ENCODE data around the gene THSD7A. TPM values are rescaled to one million over a fixed set of nuclear protein-coding genes. Genes with fewer than 3 reads are reported as not detected.
A peak's percentile ranks its signal among the peaks of the same experiment; 100 is the strongest.

Gene THSD7A
- total RNA-seq, 1 donor from 2014 or later: 0.26 TPM

DNA sequence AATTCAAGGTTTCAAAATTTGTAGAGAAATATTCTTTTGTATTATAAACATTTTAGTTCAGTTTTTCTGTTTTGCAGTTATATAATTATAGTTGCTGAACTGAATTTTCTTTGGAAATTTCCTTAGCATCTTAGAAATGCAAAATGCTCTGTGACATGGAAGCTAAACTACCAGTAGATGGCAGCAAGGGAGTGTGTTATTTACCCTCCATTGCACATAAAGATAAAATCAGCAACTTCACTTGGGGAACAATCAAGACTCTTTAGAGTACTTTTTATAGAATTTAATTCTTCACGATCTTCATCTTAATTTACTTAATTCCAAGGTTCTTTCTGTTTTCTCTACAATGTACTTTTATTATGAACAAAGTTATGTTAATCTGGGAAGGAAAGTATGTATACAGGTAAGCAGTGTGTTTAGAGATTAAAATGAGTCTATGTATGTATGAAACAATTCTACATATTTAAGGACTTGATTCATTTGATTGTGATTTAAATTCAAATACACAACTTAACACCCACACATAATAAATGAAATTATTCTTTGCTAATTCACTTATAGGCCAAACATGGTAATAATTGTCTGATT, 404.2 kb downstream of the THSD7A start:
- DNase-seq (ENCODE audit: low read depth): peak; percentile 69
- FAIRE-seq: no peak
- TF ChIP-seq, protein P1, sequence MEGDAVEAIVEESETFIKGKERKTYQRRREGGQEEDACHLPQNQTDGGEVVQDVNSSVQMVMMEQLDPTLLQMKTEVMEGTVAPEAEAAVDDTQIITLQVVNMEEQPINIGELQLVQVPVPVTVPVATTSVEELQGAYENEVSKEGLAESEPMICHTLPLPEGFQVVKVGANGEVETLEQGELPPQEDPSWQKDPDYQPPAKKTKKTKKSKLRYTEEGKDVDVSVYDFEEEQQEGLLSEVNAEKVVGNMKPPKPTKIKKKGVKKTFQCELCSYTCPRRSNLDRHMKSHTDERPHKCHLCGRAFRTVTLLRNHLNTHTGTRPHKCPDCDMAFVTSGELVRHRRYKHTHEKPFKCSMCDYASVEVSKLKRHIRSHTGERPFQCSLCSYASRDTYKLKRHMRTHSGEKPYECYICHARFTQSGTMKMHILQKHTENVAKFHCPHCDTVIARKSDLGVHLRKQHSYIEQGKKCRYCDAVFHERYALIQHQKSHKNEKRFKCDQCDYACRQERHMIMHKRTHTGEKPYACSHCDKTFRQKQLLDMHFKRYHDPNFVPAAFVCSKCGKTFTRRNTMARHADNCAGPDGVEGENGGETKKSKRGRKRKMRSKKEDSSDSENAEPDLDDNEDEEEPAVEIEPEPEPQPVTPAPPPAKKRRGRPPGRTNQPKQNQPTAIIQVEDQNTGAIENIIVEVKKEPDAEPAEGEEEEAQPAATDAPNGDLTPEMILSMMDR (IDR thresholded peaks at IDR 0.05; ENCODE audit: insufficient read depth, low read length, severe bottlenecking): peak; percentile 52
- Histone ChIP-seq H3K27me3 (ENCODE audit: control insufficient read depth, insufficient read depth, low read length) (no peaks in the 10 kb centered on the region), H3K4me3 (ENCODE audit: low read depth, low read length) (no peak overlapping the region), H3K36me3 (ENCODE audit: control insufficient read depth, insufficient read depth, low read length) (no peaks in the 10 kb centered on the region)

DNA sequence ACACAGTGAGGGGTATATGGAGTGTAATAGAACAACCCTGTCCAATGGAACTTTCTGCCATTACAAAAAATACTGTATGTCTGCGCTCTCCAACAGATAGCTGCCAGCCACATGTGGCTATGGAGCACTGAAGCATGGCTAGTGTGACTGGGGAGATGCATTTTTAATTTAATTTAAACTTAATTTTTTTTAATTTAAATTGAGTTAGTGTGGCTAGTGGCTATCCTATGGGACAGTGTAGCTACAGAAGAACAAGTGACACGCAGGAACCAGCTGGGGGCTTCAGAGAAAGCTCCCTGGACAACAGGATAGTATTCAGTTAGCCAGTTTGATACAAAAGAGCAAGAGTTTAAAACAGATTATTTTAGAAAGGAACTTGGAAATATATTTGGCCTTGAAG, 408.0 kb downstream of the THSD7A start:
- Histone ChIP-seq H3K27me3 (ENCODE audit: control insufficient read depth, insufficient read depth, low read length) (no peaks in the 10 kb centered on the region), H3K4me3 (ENCODE audit: low read depth, low read length) (no peak overlapping the region), H3K36me3 (ENCODE audit: control insufficient read depth, insufficient read depth, low read length) (no peaks in the 10 kb centered on the region)
- TF ChIP-seq, protein P1 (IDR thresholded peaks at IDR 0.05; ENCODE audit: insufficient read depth, low read length, severe bottlenecking): no peak
- no peak for FAIRE-seq
- DNase-seq (ENCODE audit: low read depth): no peak

DNA sequence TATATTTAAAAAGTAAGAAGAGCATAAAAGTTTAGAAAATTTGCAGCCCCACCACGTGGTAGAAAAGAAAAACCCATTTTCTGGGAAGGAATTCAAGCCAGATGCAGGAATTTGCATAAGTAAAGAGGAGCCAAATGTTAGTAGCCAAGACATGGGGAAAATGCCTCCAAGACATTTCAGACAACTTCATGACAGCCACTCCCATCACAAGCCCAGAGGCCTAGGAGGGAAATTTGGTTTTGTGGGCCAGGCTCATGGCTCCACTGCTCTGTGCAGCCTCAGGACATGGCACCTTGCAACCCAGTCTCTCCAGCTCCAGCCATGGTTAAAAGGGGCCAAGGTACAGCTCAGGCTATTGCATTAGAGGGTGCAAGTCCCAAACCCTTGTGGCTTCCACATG, 411.9 kb downstream of the THSD7A start:
- no peak overlapping the region for H3K4me3 ChIP-seq (ENCODE audit: low read depth, low read length)
- FAIRE-seq (no peak), DNase-seq (ENCODE audit: low read depth) (no peak)
- no peaks in the 10 kb centered on the region for H3K36me3 ChIP-seq (ENCODE audit: control insufficient read depth, insufficient read depth, low read length)
- no peaks in the 10 kb centered on the region for H3K27me3 ChIP-seq (ENCODE audit: control insufficient read depth, insufficient read depth, low read length)
- TF ChIP-seq, protein P1 (IDR thresholded peaks at IDR 0.05; ENCODE audit: insufficient read depth, low read length, severe bottlenecking): no peak

DNA sequence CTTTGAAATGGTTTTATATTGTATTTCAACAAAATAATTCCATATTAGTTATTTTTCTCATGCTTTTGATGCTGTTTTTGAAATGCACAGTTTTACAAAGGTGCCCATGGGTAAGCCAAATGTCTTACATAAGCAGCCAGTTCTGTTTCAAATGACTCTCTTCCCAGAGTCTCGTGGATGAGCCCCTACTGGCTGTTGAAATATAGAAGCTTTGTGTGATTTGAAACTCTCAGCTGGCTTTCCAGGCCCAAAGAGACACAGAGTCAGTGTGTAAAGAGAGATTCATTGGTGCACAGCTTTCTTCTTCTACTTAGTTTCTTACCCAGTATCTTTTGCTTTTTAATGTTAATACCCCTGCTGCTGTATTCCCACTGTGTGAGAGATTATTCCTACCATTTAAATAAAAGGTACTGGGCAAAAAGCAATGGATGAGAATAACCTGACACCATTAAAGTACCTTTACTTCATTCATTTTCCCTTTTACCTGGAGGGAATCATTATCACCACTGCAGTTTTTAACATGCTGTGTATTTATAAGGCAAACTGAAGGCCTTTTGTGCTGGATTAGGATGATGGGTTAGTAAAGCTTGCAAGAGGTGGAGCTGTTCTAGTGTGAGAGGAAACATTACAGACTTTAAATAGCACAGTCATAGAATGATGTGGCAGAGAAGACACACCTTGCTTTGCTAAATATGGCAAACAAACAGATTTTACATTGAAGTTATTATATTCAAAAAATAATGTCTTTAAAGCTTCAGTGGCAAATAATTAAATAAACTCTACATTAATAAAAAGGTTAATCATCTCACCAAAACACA, 415.1 kb downstream of the THSD7A start:
- TF ChIP-seq, protein P1 (IDR thresholded peaks at IDR 0.05; ENCODE audit: insufficient read depth, low read length, severe bottlenecking): no peak
- DNase-seq (ENCODE audit: low read depth) (peak; percentile 13), FAIRE-seq (no peak)
- Histone ChIP-seq H3K27me3 (ENCODE audit: control insufficient read depth, insufficient read depth, low read length) (no peaks in the 10 kb centered on the region), H3K36me3 (ENCODE audit: control insufficient read depth, insufficient read depth, low read length) (no peaks in the 10 kb centered on the region), H3K4me3 (ENCODE audit: low read depth, low read length) (no peak overlapping the region)

DNA sequence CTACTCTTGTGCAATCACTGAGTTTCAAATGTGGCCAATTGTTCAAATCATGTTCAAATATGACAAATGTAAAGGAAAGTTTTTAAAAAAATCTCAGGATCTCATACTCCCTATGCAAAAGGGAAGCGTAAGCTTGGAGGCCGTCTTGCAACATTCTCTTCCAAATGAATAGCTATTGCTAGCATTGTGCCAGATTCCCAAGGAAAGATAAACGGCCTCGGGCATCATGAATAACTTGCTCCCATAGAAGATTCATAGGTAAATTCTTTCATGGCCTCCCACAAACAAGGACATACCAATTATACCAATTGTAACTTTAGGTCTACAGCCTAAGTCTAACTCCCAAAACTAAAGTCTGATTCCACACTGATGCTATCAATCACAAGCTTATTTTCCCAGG, 416.9 kb downstream of the THSD7A start:
- TF ChIP-seq, protein P1 (IDR thresholded peaks at IDR 0.05; ENCODE audit: insufficient read depth, low read length, severe bottlenecking): no peak
- FAIRE-seq (no peak), DNase-seq (ENCODE audit: low read depth) (peak; percentile 58)
- Histone ChIP-seq H3K36me3 (ENCODE audit: control insufficient read depth, insufficient read depth, low read length) (no peaks in the 10 kb centered on the region), H3K4me3 (ENCODE audit: low read depth, low read length) (no peak overlapping the region), H3K27me3 (ENCODE audit: control insufficient read depth, insufficient read depth, low read length) (no peaks in the 10 kb centered on the region)

Data from bronchial epithelial cell (primary cell).